G401.6 (cell line): ENCODE results near the gene OBSL1.

Experiments
- FAIRE-seq: peaks from 2 replicates; lab custom pipeline; 2012; peaks lifted over from hg19 to GRCh38; lab: Jason Lieb, UNC

Gene OBSL1

DNA sequence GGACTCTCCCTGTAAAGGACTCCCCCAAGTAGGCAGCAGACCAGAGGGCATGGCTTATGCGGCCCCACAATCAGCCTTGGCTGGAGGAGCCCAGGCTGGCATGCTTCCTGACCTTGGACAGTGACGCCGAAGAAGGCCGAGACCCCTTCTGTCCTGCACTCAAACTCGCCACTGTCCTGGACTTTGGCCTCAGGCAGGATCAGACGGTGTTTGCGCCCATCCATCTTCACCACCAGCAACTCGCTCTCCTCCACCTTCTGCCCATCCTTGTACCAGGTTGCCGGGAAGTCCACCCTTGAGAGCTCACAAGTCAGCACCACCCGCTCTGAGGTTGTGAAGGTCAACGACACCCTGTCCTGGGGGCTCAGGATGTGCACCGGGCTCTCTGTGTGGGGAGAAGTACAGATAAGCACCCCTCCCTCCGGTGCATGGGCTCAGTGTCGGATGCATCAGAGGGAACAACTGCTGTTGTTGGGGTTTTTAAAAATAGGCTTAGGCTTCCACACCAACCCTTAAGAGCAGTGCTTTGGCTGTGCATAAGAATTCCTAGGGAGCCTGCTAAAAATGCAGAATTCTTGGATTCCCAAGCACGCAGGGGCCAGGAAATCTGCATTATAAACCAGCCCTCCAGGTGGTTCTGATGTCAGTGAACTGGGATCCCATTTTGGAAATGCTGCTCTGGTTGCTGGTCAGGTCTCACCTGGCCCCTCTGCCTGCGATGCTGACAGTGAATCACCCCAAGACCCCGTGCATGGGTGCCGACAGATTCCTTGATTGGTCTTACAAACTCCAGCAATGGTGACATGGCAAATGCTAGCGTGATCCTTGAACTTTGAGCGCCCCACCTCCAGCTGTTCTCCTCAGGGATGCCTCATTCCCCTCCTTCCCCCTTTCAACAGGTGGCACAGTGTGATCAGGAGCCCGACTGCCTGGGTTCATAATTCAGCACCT, 5.9 kb downstream of the OBSL1 start:
- no peak for FAIRE-seq

DNA sequence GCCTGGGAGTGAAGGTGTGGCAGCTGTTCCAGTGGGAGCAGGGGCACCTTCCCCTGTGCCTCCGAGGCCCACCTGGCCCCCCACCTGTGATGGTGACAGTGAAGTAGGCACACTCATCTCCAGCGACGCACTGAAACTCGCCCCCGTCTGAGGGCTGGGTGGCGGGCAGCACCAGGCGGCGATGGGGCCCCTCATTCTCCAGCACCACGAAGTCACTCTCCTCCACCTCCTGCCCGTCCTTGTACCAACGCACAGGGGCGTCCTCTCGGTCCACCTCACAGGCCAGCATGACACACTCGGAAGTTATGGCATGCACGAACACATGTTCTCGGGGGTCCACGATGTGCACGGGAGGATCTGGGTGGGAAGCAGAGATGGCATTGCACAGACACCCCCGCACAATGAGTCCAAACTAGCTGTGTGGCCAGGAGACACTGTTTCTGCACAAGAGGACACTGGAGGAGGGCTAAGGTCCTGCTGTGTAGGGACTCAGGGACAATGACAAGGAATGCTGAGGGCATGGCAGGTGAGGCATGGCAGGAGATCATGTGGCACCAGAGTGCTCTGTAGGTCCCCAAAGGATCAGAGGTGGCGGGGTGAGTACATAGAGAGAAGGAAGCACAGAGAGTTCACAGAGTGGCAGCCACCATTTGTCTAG, 7.9 kb downstream of the OBSL1 start:
- FAIRE-seq: no peak

DNA sequence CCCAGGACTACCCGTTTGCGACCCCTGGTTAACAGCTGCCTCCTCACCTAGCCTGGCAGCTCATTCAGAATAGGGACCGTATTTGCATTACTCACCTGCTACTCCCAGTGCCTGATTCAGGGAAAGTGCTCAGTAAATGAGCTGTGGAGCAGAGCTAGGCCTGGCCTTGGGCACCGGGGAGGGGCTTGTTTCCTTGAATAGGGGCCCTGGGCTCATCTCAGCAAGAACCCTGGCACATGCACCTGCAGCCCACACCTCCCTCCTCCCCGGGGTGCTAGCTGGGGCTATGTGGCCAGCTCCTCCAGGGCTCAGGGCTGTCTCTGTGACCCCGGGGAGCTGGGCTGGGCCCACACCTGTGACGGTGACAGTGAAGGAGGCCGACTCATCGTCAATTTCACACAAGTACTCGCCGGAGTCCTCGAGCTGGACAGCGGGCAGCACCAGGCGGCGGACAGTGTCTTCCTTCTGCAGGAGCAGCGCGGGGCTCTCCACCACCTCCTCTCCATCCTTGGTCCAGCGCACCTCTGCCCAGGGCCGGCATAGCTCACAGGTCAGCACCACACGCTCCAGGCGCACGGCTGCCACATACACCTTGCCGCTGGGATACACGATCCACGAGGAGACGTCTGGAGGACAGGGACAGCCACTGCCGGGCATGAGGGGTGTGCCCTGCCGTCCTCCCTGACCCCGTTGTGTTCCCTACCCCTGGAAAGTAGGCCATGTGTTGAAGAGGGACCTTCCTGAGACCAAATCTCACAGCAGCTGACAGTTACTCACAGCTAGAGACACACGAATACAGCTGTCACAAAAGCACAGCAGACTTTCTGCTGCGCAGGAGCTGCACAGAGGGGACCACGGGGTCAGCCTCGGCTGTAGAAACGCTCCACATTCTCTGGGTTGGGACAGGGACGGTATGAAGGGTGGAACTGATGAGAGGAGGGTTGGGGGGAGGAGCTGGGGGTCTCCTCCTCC, 9.0 kb downstream of the OBSL1 start:
- FAIRE-seq: no peak

DNA sequence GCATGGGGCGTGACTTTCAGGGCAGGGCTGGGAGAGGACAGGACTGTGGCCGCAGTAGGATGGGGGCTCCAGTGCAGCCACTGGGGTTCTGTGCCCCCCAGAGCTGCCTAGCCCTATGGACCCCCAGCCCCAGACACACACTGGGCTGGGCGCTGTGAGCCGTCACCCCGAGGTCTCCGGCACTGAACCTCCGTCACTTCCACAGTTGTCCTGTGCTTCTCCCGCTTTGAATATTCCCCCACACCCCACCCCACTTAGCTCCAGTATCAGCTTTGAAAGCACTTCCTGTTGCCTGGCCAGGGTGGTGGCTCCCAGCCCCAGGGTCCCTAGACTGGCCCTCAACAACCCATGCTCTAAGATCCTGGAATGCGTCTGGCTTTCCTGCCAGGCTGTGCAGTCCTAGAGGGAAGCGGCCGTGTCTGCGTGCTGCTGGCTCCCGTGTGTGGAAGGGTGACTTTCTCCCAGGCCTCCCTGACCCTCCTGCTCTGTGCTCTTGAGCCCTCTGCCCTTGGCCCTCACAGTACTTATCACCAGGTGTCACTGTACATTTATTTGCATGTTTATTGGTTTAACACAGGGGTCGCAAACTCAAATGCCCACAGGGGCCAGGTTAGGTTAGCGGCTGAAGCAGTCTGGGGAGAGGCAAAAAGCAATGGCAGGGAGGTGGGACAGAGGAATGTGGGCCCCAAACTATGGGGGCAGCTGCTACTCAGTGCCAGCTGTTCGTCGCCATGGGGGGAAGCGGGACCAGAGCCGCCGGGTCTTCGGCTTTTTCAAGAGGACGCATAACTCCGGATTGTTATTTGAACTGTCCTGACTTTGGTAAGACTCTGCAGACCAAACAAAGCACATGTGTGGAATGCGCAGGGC, 9.9 kb downstream of the OBSL1 start:
- FAIRE-seq: no peak

DNA sequence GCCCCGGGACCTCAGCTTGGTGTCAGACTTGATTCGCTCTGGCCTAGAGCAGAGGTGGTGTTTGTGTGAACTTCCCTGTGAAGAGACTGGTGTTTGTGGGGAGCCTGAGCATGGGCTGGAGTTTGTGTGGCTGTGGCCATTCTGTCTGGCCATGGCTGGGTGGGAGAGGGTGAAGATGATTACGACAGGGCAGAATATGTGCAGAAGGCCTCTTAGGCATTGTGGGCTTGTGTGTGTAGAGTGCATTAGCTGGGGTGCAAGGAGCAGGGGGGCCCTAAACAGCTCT, 10.5 kb downstream of the OBSL1 start:
- no peak for FAIRE-seq

DNA sequence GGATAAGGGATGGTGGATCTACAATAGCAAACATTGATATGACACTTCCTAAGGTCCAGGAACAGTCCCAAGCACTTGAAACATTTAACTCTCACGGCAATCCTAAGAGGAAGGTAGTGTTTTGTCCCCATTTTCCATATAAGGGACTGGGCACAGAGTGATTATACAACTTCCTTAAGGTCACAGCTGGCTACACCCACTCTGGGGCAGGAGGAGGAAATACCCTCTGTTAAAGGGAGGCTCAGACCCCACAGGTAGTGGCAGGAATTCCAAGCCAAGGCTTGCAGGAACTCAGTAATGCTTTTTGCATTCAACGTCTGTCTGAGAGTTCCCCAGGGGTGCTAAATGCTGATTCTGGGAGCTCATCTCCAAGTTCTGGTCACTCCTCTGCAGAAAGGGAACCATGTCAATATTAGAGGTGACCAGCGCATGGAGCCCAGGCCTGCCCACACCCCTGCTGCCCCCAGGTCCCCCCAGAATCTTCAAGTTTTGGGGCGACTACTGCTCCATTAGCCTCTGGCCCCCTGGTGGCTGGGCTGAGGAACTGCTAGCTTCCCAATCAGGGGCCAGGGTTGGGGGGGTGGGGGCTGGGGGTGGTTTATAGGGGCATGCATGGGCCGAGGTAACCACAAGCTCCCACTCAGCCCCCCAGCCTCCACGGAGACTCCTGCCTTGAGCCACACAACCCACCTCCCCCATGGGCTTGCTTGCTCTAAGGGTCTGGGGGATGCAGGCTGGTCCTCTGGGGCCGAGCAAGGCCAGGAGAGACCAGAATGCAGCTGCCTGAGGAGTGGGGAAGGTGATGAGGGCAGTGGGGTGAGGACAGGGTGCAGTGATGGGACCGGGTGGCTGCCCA, 11.1 kb downstream of the OBSL1 start:
- FAIRE-seq: no peak

DNA sequence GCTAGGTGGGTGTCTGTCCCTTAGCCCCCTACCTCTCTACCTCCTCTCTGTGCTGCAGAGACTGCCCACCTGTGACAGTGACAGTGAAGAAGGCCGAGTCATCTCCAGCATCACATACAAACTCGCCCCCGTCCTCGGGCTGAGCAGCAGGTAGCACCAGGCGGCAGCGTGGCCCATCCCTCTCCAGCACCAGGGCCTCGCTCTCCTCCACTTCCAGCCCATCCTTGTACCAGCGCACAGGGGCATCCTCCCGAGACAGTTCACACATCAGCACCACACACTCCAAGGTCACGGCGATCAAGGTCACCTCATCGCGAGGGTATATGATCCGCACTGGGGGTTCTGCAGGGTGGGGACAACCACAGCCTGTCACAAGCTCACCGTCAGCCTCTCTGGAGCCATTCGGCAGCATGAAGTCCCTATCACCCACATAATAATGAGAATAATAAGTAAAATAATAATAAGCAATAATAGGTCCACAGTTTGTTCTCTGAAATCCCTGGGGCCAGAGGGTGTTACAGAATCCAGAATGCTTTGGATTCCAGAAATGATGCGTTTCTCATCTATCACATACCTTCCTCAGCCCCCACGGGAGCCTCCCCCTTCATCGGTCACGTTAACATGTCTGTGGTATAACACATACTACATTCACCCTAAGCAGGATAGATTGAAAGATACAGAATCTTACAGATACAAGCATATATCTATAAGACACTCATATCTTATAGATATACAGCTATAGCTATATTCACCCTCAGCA, 12.0 kb downstream of the OBSL1 start:
- no peak for FAIRE-seq

DNA sequence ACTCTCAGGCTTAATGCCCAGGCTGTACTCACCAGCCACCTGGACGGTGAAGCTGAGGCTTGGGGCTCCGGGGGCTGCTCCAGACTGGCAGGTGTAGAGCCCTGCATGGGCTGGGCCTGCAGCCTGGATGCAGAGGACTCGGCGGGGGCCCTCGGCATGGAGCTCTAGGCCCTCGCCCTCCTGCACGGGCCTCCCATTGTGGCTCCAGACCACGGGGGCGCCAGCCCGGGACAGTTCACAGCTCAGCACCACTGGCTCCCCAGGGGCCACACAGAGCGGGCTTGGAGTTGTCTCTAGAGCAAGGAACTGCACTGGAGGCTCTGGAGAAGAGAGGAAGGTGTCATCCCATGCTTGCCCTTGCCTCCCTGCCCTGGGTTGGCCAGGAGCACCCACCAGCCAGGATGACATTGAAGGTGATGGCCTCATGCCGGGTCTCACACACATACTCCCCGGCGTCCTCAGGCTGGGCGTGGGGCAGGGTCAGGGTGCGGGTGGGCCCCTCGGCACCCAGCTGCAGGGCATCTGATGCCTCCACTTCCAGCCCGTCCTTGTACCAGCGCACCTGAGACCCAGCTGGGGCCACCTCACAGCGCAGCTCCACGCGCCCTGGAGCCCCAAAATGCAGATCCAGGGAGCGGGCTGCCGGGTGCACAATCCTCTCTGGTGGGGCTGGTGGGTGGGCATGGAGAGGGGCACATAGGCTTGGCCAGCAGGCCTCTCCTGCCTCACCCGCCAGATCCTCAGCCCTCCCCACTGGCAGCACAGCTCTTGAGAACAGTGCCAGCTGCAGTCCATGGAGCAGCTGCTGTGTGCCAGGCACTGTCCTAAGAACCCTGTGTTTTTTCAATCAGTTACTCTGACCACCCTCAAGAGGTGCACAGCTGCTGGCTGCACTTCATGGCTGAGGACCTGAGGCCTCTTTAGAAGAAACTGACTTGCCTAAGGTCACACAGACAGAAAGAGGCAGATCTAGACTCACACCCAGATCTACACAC, 13.3 kb downstream of the OBSL1 start:
- no peak for FAIRE-seq

DNA sequence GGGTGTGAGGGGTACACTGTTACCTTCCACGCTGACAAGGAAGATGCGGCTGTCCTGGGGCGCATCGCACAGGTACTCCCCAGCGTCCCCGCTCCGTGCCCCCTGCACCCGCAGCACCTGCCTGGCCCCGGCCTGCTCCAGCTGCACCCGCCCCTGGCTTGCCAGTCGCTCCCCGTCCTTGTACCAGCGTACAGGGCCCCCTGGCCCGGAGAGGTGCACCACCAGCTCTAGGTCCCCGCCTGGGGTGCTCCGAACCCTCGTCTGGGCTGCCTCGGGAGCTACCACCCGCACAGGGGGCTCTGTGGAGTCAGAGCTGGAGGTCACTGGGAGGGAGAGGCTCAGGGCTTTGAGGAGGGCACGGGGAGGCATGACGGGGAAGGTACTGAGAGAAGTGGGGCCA, 14.0 kb downstream of the OBSL1 start:
- no peak for FAIRE-seq

DNA sequence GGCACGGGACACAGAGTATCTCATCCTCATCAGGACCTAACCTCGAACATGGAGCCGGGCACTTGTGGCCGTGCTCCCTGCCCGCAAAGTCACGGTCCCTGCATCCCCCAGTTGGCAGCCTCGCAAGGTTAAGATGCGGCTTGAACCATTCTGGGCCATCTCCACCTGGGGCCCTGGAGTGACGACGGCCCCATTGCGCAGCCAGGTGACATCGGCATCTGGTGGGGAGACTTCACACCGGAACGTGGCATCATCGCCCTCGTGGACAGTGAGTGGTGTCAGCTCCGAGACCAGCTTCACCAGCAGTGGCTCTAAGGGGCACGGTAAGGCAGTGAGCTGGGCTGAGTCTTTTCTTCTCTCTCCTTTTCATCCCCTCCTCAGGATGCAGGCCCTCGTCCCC, 14.9 kb downstream of the OBSL1 start:
- no peak for FAIRE-seq

DNA sequence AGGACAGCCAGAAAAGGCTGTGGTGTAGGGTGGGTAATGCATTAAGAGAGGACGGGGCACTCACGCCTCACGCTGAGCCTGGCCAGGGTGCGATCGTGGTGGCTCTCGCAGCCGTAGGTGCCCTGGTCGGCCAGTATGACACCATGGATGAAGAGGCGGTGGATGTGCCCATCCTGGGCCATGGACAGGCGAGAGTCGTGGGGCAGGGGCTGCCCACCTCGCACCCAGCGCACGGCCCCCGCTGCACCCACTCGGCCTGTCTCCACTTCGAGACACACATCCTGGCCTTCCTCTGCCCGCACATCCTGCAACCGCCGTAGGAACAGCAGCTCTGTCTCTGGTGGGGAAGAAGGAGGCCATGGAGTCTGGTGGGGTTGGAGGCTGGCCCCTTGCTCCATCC, 15.4 kb downstream of the OBSL1 start:
- no peak for FAIRE-seq

DNA sequence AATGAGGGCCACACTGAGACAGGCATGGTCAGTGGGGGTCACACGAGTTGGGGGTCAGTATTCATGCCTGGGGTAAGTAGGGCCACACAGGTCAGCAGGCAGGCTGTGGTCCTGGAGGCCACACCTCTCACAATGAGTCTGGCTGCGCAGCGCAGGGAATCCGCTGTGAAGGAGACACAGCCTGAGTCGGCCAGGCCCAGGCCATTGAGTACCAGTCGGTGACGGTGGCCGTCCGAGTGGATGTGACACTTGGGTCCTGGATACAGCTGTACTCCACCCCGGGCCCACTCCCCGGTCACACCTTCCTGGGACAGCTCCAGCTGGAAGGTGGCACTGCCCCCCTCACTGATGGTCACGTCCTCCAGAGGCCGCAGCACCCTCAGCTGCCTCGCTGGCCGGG, 17.0 kb downstream of the OBSL1 start:
- no peak for FAIRE-seq

DNA sequence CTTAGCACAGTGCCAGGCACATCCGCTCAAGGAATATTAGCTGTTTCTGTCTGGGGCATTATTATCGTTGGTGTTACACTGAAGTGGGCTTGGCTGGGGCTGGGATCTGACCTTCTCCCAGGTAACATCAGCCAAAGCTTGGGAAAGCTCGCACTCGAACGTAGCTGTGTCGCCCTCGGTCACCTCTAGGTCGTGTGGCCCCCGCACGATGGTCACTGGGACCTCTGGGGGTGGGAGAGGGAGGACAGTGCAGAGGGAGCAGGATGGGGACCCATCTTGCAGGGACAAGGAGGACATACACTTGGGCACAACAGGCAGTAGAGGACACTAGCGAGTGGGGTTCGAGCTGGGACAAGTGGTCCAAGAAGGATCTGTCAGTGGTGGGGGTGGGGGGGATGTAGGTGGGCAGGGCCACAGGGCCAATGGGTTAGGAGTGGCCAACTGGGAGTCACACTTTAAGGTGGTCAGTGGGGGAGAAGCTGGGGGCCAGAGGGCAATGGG, 17.8 kb downstream of the OBSL1 start:
- no peak for FAIRE-seq

DNA sequence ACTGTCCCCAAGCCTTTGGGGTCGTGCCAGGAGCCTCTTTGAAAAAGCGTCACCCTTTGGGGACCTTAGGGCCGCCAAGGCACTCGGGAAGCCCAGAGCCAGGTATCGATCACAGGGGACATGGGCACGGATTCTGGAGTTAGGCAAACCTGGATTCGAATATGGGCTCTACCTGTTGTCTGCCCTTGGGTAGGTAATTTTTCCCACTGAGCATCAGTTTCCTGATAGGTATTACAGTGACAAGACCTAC, 18.2 kb downstream of the OBSL1 start:
- no peak for FAIRE-seq

DNA sequence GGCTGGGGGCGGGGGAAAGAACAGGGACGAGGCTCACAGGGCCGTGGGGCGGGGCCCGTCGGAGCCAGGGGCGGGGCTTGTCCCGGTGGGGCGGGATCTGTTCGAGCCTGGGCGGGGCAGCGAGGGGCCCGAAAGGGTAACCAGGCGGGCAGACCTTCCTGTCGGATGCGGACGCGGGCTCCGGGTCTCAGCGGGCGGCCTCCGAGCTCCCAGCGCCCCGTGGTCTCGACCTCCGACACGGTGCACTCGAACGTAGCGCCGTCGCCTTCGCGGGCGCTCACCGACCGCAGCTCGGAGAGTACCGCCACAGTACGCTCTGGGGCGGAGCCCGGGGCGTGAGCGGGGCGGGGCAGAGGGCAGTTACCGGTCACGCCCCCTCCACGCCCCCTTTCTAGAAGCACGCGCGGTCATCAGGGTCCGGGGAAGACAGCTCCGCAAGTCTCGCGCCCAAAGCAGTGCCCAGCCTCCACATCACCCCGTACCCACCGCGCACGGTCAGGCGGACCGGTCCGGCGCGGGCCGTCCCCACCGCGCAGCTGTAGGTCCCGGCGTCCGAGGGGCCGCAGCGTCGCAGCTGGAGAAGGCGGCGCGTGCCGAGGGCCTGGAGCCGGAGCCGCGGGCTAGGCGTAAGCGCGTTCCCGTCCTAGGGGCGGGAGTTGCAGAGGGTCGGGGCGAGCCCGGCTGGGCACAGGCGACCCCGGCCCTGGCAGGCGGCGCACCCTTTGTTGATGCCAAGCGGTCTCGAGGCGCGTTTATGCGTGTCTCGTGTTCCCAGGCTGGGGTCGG, 18.8 kb downstream of the OBSL1 start:
- peak; percentile 30 for FAIRE-seq

DNA sequence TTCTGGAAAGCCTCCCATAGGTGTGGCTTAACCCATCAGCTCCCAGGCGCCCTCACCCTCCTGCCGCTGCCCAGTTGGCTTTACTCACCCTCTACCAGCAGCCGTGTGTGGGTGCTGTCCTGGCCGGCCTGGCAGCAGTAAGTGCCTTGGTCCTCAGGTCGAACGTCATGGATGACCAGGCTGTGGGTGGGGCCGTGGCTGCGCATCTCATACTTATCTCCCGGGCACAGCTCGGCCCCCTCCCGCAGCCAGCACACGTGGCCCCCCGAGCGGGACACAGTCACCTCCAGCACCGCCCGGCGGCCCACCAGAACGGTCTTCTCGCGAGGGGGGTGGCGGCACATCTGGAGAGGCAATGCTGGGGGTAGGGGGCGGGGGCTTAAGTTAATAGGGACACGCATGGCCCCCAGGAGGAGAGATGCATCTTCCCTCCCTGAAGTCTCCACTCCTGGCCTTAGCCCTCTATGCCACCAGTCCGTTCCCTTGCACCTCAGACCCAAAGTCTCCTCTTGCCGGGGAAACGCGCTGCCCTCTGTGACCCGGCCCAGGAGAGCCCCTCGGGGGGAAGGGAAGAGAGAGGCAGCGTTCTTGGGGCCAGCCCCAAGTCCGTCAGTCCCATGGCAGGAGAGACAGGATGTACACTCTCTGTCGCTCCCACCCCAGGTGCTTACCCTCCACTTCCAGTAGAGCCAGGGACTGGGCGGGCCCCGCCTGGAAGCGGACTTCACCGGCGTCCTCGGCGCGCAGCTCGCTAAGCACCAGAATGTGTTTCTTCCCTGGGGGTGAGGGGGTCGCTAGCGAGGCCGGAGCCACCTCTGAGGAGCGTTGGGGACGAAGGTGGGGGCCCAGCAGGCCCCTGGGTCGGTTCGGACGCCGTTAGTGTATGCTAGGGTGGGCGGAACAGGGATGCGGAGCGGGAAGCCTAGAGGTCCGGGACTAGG, 19.6 kb downstream of the OBSL1 start:
- FAIRE-seq: no peak

DNA sequence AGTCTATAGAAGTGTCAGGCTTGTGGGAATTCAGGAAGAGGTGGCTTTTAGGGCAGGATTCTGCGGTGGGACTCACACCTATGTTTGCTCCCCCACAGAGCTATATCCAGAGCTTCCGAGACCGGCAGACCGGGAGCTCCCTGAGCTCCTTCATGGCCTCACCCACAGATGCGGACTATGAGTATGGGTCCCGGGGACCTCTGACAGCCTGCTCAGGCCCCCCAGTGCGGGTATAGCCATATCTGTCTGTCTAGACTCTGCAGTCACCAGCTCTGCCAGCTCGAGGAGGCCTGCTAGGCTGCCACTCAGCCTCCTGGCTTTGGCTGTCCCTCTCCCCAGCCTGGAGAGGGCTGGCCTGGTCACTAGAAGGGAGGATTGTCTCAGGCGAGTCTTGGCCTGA, 21.7 kb downstream of the OBSL1 start:
- FAIRE-seq: no peak
